Activated CD4-positive, alpha-beta T cell treated with anti-CD3 and anti-CD28 coated beads, Interleukin-2, amount 50 U/mL, for 1 hour (primary cell): Measurements from ENCODE around the gene CERK.
"Not testable (repeated sequence)": the region's sequence is repeated elsewhere in the genome, so short reads cannot be mapped to it uniquely, and the experiment has no call there.

Source experiments
- DNase-seq: peaks from one replicate; pipeline ENCODE4 v3.0.0-alpha.2; 2020

Gene CERK

DNA sequence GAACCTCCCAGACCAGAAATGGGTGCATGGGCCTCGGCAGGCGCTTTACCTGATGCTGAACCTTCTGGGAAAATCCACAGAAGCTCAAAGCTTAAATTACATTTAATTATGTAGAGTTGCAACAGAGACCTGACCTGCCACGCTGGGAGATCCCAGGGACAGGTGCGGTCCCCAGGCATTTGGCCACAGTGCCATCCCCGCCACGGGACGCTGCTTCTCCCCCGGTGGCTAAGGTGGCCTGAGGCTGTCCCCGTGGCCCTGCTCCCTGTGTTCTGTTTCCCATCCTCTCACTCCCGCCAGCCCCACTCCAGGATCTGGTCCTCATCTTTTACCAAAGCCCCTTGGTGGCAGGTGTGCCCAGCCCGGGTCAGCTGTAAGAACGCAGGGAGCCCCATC, 78.3 kb downstream of the CERK start:
- no peak for DNase-seq

DNA sequence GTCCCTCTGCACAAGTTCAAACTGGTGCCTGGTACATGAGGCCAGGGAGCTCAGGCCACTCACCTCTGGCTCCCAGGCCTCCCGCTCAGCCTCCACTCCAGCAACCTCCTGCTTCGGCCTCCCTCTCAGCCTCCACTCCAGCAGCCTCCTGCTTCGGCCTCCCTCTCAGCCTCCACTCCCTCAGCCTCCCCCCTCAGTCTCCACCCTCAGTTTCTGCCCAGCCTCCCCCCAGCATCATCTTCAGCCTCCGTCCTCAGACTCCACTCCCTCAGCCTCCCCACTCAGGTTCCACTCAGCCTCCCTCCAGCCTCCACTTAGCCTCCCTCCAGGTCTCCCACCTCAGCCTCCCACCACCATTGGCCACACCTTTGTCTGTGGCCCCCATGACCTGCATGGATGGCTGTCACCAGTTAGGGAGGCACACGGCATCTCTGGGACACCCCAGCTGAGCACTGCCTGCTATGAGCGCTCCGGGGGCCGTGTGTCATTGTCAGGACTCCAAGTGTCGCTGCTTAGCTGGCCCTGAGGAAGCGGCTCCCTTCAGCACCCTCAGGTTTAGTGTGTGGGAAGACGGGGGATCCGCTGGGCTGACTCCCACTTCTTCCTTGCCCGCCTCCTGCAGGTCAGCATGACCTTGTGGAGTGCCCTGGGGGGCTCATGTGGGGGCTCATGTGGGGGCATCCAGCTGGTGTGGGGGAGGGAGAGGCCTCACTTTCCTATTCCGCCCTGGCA, 78.8 kb downstream of the CERK start:
- no peak for DNase-seq

DNA sequence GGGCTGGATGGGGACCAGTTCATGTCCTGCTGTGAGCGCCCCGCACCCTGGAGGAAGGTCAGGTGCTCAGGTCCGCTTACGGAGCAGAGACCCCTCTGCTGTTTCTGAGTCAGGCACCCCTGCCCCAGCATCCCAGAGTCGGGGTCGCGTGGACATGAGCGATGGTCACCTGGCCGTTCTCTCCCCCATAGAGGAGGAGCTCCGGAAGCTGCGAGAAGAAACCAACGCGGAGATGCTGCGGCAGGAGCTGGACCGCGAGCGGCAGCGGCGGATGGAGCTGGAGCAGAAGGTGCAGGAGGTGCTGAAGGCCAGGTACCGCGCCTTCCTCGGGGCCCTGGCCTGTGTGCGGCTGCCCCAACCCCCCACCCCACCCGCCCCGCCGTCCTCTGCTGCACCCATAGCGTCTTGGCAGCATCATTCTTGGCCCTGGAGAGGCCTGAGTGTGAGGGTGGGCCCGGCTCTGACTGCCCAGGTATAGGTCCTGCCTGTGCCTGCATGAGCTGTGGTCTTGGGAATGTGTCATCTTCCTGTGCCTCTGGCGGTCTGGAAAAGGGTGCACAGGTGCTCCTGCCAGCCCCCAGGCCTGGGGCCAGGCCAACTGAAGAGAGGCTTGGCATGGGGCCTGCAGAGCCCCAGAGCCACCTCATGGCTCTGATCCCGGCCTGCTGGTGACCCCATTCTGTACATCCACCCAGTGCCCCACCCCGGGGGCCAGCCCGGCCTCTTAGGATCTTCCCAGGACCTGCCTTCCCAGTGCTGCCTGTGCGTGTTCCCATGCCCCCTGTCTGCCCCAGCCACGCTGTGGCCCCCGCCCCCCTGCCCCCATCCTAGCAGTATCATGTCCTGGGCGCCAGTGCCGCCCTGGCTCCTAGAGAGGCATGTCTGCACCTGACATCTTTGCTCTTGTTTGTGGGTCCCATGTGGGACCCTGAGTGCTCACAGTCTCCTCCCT, 79.8 kb downstream of the CERK start:
- DNase-seq = no peak

DNA sequence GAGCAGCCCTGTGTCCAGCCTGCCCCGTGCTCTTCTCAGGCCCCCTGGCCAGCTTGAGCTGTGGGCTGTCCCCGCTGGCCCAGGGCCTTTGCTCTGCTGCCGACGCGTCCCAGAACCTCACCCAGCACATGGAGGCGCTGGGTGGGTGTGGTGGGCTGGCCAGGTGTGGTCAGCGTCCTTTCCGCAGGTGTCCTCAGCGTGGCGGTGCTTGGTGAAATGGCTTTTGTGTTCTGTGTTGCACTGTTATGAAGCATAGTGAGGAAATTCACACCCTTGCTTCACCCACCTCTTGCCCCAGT, 80.4 kb downstream of the CERK start:
- DNase-seq = no peak

DNA sequence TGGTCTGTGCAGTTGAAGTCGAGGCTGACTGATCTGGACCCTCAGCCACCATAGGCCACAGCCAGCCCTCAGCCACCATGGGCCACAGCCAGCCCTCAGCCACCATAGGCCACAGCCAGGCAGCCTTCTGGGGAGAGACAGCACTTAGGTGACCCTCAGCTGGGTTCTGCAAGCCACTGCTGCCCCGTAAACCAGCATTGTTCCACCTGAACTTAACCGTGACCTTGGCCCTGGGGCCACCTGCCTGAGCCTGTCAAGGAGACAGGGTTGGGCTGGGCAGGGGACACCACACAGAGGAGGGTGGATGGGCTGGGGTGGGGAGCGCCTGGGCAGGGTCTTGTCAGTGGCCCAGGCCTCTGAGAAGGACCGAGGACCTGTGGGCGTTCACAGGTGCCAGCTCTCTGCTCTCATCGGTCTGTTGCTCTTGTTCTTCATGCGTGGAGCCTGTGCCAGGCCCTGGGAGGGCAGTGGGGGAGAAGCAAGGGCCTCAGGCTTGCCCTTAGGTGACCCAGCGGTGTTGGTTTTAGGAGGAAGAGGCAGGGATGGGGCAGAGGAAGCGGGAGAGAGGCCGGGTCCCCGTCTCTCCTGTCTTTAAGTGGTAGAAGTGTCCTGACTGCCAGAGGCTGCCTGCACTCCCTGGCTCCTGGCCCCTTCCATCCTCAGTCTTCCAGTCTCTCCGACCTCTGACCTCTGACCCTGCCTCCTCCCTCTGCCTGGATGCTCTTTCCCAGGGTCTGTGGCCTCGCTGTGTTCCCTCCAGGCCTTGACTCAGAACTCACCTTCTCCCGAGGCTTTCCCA, 81.0 kb downstream of the CERK start:
- DNase-seq = no peak

DNA sequence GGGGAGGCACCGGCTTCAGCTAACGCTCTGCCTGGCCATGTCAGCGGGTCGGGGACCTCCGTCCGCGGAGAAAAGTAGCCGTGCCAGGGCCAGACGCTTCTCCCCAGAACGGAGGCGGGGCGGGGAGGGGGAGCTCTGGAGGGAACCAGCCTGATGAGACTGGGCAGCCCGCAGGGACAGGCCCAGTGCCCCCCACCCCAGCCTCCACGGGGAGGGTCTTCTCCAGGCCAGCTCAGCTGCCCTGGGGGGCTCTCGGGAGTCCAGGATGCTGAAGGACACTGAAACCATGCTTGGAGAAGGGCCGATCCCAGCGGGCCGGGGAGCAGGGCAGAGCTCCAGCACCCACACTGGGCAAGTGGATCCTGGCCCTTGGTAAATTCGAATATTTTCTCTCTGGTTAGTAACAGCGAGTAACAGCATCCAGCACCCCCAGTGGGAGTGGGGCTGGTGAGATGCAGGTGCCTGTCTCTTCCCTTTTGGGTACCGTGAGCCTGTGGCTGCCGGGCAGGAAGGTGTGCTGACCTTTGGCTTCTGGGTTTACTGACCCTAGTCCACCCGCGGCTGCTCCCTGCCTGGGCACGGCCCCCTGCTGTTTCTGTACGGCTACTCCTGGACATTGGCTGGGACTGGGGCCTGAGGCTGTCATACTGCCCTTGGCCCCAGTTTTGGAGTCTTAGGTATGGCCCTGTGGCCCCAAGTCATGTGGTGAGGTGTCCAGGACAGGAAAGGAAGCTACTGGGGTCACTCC, 82.0 kb downstream of the CERK start:
- DNase-seq = no peak

DNA sequence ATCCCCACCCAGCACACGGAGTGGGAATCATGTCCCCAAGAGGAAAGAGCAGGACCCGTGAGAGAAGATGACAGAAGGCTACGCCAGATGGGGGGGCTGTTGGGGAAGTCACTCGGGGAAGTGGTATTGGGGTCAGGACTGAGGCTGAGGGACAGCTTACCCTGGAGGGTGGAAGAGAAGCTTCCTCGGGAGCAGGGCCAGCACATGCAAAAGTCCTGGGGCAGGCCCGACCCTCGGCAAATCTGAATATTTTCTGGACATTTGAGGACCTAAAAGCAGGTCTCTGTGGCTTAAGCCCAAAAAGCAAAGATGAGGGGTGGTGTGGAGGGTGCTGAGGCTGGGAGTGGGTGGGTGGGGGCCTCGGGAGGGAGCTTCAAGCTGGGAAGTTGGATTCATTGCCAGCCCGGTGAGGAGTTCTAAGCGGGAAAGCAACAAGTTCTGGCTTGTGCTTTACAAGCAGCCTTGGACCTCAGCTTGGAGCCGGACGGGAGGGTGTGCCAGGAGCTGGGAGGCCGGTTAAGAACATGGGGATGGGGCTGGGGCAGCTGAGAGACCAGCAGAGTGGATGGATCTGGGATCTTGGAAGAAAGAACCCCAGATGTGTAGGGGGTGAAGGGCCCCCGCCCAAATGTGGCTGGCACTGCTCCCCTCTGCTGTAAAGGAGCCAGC, 83.0 kb downstream of the CERK start:
- no peak for DNase-seq

DNA sequence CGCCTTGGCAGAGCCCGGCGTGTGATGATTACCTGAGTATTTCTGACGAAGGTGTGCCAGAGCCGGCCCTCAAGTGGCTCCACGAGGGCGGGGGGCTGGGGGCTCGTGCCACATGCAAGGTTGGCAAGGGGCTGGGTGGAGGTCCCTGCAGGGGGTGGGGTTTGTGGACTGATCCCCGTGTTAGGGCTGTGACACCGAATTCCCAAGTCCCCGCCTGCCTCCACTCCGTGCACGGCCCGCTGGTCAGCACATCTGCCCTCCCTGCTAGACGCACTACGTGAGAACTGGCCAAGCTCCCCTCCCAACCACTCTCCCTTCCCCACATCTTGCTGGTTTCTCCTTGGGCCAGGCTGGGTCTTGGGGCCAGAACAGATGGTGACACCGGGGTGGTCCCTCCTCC, 83.6 kb downstream of the CERK start:
- no peak for DNase-seq

DNA sequence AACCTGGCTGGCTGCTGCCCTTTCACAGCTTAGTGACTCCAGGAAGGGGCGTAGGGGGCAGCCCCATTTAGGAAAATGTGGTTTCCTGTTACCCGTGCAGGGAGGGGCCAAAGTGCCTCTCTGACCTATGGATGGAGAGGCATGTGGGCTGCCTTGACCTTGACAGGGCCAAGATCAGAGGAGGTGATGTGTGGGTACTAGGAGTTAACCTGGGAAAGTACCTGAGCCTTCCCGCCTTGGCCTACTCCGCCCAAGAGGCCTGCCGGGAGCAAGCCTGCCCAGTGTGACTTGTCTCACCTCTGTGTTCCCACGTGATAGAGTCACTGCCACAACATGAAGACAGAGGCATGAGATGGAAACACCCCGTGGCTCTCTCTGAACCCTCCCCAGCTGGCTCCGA, 84.5 kb downstream of the CERK start:
- DNase-seq = no peak

DNA sequence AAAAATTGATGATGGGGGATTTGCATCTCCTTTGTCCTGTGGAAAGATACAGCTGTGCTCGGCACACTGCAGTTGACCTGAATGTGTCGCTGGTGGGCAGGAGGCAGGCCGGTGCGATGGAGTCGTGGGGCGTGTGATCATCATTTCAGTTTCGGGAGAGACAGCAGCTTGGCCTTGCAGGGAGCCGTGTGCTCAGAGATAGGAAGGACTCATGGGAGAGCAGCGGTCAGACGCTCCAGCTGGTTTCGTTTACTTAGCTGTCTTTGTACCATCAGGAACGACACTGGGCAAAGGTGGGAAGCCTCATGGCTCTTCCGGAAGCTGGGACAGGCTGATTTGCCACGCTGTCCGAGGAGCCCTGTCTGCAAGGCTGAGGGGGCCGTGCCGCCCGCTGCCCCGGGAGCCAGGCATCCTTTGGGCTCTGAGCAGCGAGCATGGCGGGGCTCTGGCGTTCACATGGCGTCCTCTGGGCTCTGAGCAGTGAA, 85.2 kb downstream of the CERK start:
- no peak for DNase-seq

DNA sequence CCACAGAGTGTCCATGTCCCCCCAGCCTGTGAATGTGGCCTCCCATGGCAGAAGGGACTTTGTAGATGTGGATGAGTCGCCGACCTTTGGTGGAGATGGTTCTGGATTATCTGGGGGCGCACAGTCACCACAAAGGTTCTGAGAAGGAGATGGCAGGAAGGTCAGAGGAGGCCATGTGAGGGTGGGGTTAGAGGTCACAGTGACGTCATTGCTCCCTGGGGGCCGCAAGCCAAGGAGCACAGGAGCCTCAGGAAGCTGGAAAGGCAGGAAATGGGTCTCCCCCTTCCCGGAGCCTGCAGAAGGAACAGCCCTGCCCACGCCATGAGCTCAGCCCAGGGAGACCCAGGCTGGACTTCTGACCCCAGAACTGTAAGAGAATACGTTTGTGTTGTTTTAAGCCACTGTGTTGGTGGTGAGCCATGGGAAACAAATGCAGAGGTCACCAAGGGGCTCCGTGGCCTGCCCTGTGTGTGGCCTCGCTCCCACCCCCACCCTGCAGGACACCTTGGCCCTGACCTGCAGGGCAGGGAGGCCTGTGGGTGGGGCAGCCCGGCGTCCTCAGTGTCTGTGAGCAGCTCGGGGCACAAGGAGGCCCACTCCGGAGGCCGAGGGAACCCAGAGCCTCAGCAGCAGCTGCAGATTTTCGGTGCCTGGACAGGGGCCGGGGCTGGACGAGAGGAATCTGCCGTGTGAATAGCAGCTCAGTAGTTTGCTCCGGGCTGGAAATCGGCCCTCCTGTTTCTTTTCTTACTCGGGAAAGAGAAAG, 85.8 kb downstream of the CERK start:
- DNase-seq = no peak

DNA sequence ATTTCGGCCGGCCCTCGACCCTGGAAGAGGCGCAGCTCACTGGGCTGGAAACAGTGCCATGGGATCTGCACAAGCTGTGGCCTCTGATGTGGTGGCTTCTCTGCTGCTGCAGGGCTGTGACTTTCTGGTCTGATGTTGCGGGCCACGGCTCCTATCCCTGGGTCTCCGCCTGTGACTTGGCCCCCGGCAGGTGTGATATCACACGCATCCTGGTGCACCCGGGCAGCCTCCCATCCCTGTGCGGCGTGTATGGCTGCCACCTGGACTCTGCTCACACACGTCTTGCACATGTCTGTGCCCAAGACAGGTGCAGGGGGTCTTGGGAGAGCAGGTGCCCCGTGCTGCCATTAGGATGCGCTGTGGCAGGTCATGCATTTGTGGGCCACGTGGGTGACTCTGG, 86.7 kb downstream of the CERK start:
- DNase-seq = no peak

DNA sequence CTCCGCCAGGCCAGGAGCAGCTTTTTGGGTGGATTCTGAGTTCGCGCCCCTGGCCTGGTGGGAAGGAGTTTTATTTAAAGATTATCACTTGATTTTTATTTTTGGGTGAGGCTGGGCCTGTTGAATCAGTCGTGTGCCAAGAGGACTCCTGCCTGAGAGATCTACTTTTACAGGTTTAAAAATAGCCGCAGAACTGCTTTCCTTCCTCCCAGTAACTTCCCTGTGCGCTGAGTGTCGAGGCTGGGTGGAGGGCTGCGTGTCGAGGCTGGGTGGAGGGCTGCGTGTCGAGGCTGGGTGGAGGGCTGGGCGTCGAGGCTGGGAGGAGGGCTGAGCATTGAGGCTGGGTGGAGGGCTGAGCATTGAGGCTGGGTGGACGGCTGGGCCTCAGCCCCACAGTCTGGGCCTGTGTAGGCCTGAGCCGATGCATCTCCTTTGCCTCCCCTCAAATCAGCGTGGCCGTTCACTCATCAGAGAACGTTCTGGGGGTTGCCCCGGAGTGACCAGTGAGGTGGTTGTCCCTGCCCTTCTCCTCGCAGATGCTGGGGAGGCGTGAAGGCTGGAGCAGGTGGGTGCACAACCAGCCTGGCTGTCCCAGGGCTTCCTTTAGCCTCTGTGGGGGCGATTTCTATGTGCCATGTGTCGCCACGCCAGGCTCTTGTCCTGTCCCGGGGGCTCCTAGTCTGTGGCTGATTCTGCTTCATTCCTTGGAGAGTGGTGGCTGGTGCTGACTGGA, 87.8 kb downstream of the CERK start:
- DNase-seq = no peak

DNA sequence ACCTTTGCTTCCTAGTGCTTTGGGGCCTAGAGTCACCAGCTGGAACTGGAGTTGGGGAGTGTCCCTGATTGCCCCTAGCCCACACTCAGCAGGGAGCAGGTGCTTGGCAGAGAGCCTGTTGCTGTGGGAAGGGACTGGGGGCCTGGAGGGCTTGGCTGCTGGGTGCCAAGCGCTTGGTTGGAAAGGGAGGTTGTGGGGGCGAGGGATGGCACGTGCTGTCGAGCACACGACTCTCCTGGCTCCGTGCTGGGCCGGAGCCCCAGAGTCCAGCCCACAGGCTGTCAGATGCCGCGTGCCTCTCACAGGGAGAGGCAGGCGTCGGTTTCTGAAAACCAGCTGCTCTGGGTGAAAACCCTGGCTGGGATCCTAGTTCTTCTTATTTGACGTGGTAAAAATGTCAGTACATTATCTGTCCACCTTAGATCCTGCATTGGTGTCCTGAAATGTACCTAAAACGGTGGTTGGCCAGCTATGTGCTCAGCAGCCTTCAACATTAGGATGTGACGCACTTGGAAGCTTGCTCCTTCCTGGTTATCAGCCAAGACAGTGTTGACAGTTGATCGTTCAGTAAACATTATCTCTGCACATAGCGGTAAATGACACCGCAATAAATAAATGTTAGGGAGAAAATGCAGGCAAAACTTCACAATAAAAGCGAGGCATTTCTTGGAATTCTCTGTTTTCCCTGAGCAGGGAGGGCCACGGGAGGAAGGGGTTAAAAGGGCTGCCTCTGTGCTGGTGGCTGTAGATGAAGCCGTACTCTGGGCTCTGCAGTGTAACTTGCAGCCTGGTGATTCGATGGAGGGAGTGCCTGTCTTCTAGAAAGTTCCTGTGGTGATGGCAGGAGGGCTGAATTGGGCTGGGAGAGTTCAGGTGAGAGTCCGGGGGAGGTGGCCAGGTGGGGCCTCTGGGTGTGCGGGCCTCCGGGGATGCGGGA, 88.6 kb downstream of the CERK start:
- DNase-seq = no peak

DNA sequence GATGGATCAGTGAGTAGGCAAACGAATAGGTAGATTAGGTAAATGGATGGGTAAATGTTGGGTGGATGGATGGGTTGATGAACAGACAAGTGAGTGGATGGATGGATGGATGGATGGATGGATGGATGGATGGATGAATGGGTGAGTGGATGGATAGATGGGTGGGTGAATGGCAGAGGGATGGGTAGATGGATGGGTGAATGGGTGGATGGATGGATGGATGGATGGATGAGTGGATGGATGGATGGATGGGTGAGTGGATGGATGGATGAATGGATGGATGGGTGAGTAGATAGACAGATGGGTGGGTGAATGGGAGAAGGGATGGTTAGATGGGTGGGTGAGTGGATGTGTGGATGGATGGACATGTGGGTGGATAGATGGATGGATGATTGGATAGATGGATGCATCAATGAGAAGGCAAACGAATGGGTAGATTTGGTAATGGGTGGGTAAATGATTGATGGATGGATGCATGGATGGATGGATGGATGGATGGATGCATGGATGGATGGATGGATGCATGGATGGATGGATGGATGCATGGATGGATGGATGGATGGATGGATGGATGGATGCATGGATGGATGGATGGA, 89.7 kb downstream of the CERK start:
- not testable (repeated sequence) for DNase-seq

DNA sequence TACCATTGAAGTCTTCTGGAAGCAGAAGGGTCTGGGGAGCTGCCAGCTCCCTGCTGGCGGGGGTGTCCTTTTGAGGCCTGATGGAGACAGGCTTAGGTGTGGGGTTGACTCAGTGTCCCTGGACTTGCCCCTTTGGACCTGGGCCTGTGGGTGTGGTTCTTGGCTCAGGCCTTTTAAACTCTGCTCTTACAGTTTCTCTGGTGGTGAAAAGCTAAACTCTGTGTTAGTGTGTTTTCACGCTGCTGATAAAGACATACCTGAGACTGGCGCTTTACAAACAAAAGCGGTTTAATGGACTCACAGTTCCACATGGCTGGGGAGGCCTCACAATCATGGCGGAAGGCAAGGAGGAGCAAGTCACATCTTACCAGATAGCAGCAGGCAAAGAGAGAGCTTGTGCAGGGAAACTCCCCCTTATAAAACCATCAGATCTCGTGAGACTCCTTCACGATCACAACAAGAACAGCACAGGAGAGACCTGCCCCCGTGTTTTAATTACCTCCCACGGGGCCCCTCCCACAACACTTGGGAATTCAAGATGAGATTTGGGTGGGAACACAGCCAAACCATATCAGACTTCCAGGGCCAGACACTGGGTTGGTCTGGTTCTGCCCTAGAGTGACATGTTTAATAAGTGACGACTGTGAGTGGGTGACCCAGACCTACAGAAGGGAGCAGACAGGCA, 91.4 kb downstream of the CERK start:
- DNase-seq = no peak

DNA sequence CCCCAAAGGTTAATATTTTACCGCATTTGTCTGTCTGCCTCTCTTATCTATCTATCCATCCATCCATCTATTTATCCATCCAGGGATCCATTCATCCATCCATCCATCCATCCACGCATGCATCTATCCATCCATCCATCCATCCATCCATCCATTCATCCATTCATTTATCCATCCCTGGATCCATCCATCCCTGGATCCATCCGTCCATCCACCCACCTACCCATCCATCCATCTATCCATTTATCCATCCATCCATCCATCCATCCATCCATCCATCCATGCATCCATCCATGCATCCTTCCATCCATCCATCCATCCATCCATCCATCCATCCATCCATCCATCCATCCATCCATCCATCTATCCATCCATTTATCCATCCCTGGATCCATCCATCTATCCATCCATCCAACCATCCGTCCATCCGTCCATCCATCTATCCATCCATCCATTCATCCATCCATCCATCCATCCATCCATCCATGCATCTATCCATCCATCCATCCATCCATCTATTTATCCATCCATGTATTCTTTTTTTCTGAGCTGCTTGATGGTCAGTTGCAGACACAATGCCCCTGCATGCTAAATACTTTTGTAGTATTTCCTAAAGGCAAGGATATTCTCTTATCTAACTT, 95.1 kb downstream of the CERK start:
- not testable (repeated sequence) for DNase-seq

DNA sequence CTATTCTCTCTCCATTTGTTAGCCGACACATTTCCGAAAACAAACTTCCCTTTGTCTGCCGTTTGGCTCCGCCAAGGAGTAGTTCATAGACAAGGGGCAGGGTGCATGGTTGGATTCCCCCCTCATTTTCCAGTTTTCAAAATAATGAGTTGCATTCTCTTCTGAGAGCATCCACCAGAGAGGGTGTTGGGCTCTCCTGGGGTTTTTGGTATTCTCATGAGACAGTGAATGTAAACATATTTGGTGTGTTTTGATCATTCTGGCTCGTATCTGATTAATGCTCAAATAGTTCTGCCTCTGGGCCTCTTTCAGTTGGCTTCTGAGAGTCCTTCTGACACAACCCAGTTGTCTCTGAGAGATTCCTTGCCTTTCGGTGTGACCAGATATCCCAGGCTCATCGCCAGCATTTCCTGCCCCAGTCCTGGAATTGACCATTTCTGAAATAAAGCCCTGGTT, 96.2 kb downstream of the CERK start:
- DNase-seq = no peak
